ENCODE results near the gene STARD3.

GRCh38 chr17:39674702-39675389, 37.9 kb downstream of the STARD3 start:
- no peak for TF ChIP-seq CTCF (IDR thresholded peaks at IDR 0.05)
- no peak for TF ChIP-seq POLR2AphosphoS5 (IDR thresholded peaks at IDR 0.05; ENCODE audit: low read depth, low read length)
- no peak for TF ChIP-seq TCF7L2 (IDR thresholded peaks at IDR 0.05; ENCODE audit: low read depth, low read length)
